Uterus (tissue), 4 donors: ENCODE data around the gene PTPRN2. TPM values are rescaled to one million over a fixed set of nuclear protein-coding genes. Genes with fewer than 3 reads are reported as not detected.

Experiments used
- DNase-seq, 2 donors: peaks; one replicate each; pipeline ENCODE4 v3.0.0-alpha.2; 2019 to 2020
- H3K27ac ChIP-seq, 2 donors: fragments of 200-600 bp; sonication (generic); 1 replicate in 1 of 2; 2 replicates in 1 of 2; pipeline ENCODE4 v1.5.1; 2016 to 2018
- H3K27me3 ChIP-seq, 2 donors: fragments of 200-600 bp; sonication (generic); one replicate each; pipeline ENCODE4 v1.5.1; 2018 to 2019; ENCODE audit warnings: control low read depth in 1 of 2
- H3K36me3 ChIP-seq, 2 donors: fragments of 200-600 bp; sonication (generic); one replicate each; pipeline ENCODE4 v1.5.1; 2019; ENCODE audit warnings: control low read depth in 1 of 2
- H3K4me1 ChIP-seq, 2 donors: fragments of 200-600 bp; sonication (generic); one replicate each; pipeline ENCODE4 v1.5.1; 2018 to 2019; ENCODE audit warnings: control low read depth in 1 of 2
- H3K4me3 ChIP-seq, 2 donors: fragments of 200-600 bp; sonication (generic); 1 replicate in 1 of 2; 2 replicates in 1 of 2; pipeline ENCODE4 v1.5.1; 2018 to 2019; ENCODE audit warnings: mild to moderate bottlenecking in 1 of 2
- H3K9me3 ChIP-seq, 2 donors: fragments of 200-600 bp; sonication (generic); one replicate each; pipeline ENCODE4 v1.5.1; 2019; ENCODE audit warnings: control low read depth in 1 of 2
- CTCF ChIP-seq, 4 experiments: fragments of 200-600 bp in 2 of 4; fragments of 450-650 bp in 2 of 4; sonication (generic) in 2 of 4; IDR thresholded peaks; one replicate each; pipeline ENCODE4 v1.5.1; 2016 to 2019; ENCODE audit warnings: antibody characterized with exemption in 4 of 4, mild to moderate bottlenecking in 2 of 4, moderate library complexity in 1 of 4
- POLR2A ChIP-seq, 2 donors: fragments of 450-650 bp; IDR thresholded peaks; one replicate each; pipeline ENCODE4 v1.6.1; 2016; ENCODE audit warnings: antibody characterized with exemption in 2 of 2, mild to moderate bottlenecking in 1 of 2, moderate library complexity in 1 of 2
- intact Hi-C: fragments of 100-400 bp; cut with DNase I; formaldehyde crosslinking; loops from one replicate; pipeline ENCODE4 v1.15.1; 2023; ENCODE audit warnings: low total_unique reads
- total RNA-seq, 4 donors: library from RNA; depleted of rRNA in 3 of 4; stranded (reverse); fragments of >200 nt in 3 of 4; gene quantifications; one replicate each; pipeline versions ENCODE4 v1.1.0 to v1.2.4, GENCODE V29; 2014 to 2023
- donor health status: DM: yes; HTN: yes; CAD: no.

The PTPRN2 gene
- total RNA-seq, 4 donors from 2014 or later: 1.2 to 5.2 (median 2.3) TPM

- H3K27ac ChIP-seq: no peak overlapping the region
- H3K9me3 ChIP-seq: no peaks in the 10 kb centered on the region
- intact Hi-C loops: no loop called here
- no peak overlapping the region for H3K4me3 ChIP-seq
- H3K36me3 ChIP-seq: no peaks in the 10 kb centered on the region
- no peaks in the 10 kb centered on the region for H3K4me1 ChIP-seq
- no peaks in the 10 kb centered on the region for H3K27me3 ChIP-seq
- no peak for TF ChIP-seq CTCF (IDR thresholded peaks at IDR 0.05)
- no peak for TF ChIP-seq POLR2A (IDR thresholded peaks at IDR 0.05)
- no peak for DNase-seq
These were observed 411.8 kb downstream of the PTPRN2 start for GRCh38 chr7:158175779-158176178.

DNA sequence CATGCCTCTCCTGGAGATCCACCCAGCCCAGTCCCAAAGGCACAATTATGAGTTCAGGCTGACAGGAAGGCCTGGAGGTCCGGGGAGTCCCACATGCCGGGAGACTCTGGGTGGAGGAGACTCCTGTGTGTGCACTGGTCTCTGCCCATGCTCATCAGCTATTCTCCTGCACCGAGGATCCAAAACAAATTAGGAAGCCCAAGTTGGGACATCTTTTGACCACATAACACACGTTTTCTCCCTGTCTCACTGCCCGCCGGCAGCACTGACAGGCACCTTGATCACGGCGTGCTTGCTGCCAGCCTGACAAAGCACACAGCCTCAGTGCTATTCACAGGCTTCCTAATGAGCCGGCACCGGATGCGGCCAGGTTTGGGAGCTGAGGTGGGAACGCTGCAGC is 412.7 kb downstream of the PTPRN2 start:
- no peak overlapping the region for H3K4me3 ChIP-seq
- no peak for TF ChIP-seq POLR2A (IDR thresholded peaks at IDR 0.05)
- no peak for TF ChIP-seq CTCF (IDR thresholded peaks at IDR 0.05)
- no peak for DNase-seq
- no peaks in the 10 kb centered on the region for H3K9me3 ChIP-seq
- H3K27ac ChIP-seq: no peak overlapping the region
- no peaks in the 10 kb centered on the region for H3K27me3 ChIP-seq
- no peaks in the 10 kb centered on the region for H3K4me1 ChIP-seq
- no peaks in the 10 kb centered on the region for H3K36me3 ChIP-seq
- intact Hi-C loops: no loop called here

DNA sequence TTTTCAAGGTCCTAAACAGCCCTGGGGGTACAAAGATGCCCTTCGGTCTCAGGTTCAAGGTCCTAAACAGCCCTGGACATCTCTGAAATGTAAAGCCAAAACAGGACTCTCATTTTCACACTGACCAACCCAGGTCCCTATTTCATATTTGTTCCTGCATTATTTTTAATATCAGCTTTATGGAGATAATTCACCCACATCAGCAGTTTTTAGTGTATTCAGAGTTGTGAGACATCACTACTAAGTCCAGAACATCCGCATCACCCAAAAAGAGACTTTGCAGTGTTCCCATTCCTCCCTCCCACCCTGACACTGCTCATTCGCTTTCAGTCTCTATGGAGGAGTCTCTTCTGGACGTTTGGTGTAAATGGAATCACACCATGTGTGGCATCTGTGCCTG is 420.2 kb downstream of the PTPRN2 start:
- intact Hi-C loops: no loop called here
- H3K27me3 ChIP-seq: no peaks in the 10 kb centered on the region
- H3K36me3 ChIP-seq: no peaks in the 10 kb centered on the region
- H3K4me3 ChIP-seq: no peak overlapping the region
- H3K9me3 ChIP-seq: no peaks in the 10 kb centered on the region
- no peak overlapping the region for H3K27ac ChIP-seq
- DNase-seq: no peak
- TF ChIP-seq CTCF (IDR thresholded peaks at IDR 0.05) (no peak), POLR2A (IDR thresholded peaks at IDR 0.05) (no peak)
- no peaks in the 10 kb centered on the region for H3K4me1 ChIP-seq

GRCh38 chr7:158166386-158167340 is 421.0 kb downstream of the PTPRN2 start:
- Histone ChIP-seq H3K27me3 (no peaks in the 10 kb centered on the region), H3K27ac (no peak overlapping the region), H3K4me1 (no peaks in the 10 kb centered on the region), H3K9me3 (no peaks in the 10 kb centered on the region), H3K36me3 (no peaks in the 10 kb centered on the region), H3K4me3 (no peak overlapping the region)
- no peak for TF ChIP-seq POLR2A (IDR thresholded peaks at IDR 0.05)
- no peak for TF ChIP-seq CTCF (IDR thresholded peaks at IDR 0.05)
- DNase-seq: no peak
- intact Hi-C loops: no loop called here

DNA sequence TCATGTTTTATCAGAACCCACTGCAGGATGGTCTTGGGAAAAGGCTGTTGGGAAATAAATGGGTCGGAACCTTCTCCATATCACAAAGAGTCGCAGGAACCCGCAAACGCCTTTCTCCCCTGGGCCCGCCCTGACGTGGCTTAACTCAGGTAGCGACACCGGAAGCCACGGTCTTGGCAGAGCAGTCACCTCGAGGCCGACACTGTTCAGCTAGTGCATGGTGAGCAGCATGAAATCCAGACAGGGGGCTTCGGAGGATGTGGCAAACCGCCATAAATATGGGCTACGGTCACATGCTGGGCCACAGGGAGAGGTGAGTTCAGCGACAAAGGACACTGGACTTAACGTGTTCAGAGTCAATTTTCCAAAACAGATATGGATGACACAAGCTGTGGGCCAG is 421.9 kb downstream of the PTPRN2 start:
- Histone ChIP-seq H3K4me3 (no peak overlapping the region), H3K4me1 (no peaks in the 10 kb centered on the region), H3K27me3 (no peaks in the 10 kb centered on the region), H3K9me3 (no peaks in the 10 kb centered on the region), H3K27ac (no peak overlapping the region), H3K36me3 (no peaks in the 10 kb centered on the region)
- no peak for TF ChIP-seq CTCF (IDR thresholded peaks at IDR 0.05)
- TF ChIP-seq POLR2A (IDR thresholded peaks at IDR 0.05): no peak
- no peak for DNase-seq
- intact Hi-C loops: no loop called here
